Type B pancreatic cell (in vitro differentiated cells): Measurements from ENCODE around the gene RIF1. TPM values are rescaled to one million over a fixed set of nuclear protein-coding genes. Genes with fewer than 3 reads are reported as not detected.
A peak's percentile ranks its signal among the peaks of the same experiment; 100 is the strongest.
"Not testable (repeated sequence)": the region's sequence is repeated elsewhere in the genome, so short reads cannot be mapped to it uniquely, and the experiment has no call there.

Experiments
- DNase-seq: peaks from one replicate; pipeline ENCODE4 v3.0.0; 2021; ENCODE audit warnings: mixed read lengths; ENCODE audit not compliant: unreplicated experiment; ENCODE audit errors: extremely low spot score
- H3K27ac Mint-ChIP-seq: 2 replicates; pipeline ENCODE4 v1.8.0; 2021; ENCODE audit warnings: mild to moderate bottlenecking, mixed read lengths
- H3K27me3 Mint-ChIP-seq: 2 replicates; pipeline ENCODE4 v1.8.0; 2021; ENCODE audit warnings: mixed read lengths
- H3K36me3 Mint-ChIP-seq: 2 replicates; pipeline ENCODE4 v1.8.0; 2021; ENCODE audit warnings: mixed read lengths
- H3K4me1 Mint-ChIP-seq: one replicate; pipeline ENCODE4 v1.8.0; 2021; ENCODE audit warnings: mixed read lengths; ENCODE audit not compliant: unreplicated experiment
- H3K4me3 Mint-ChIP-seq: 2 replicates; pipeline ENCODE4 v1.8.0; 2021; ENCODE audit warnings: mild to moderate bottlenecking, mixed read lengths
- H3K9me3 Mint-ChIP-seq: 2 replicates; pipeline ENCODE4 v1.8.0; 2021; ENCODE audit warnings: mixed read lengths
- CTCF ChIP-seq: fragments of 200-600 bp; sonication (generic); conservative IDR thresholded peaks from 2 replicates; pipeline ENCODE4 v1.5.0; 2021; ENCODE audit warnings: antibody characterized with exemption, mild to moderate bottlenecking
- total RNA-seq: library from RNA; stranded (reverse); gene quantifications from 2 replicates; pipeline ENCODE4 v1.2.1, GENCODE V29; 2021; ENCODE audit warnings: low replicate concordance

Gene RIF1
- total RNA-seq, 1 donor from 2014 or later, result 48.7 TPM

- H3K9me3 Mint-ChIP-seq, result no peaks in the 10 kb centered on the region
- peaks cover 40% of the 10 kb centered on the region for H3K36me3 Mint-ChIP-seq
- no peaks in the 10 kb centered on the region for H3K4me1 Mint-ChIP-seq
- H3K4me3 Mint-ChIP-seq, result no peak overlapping the region
- no peak for TF ChIP-seq CTCF
- H3K27ac Mint-ChIP-seq, result no peak overlapping the region
- H3K27me3 Mint-ChIP-seq, result no peaks in the 10 kb centered on the region
- no peak for DNase-seq
Measured at GRCh38 chr2:151417650-151418049, 7.9 kb downstream of the RIF1 start.

- H3K9me3 Mint-ChIP-seq, H3K27me3 Mint-ChIP-seq, H3K27ac Mint-ChIP-seq, H3K4me1 Mint-ChIP-seq, DNase-seq, H3K4me3 Mint-ChIP-seq: not testable (repeated sequence)
- peaks cover 52% of the 10 kb centered on the region for H3K36me3 Mint-ChIP-seq
Measured at GRCh38 chr2:151421681-151422080, 12.0 kb downstream of the RIF1 start.

- TF ChIP-seq CTCF, result no peak
- Mint-ChIP-seq H3K36me3 (peaks cover 45% of the 10 kb centered on the region), H3K4me3 (no peak overlapping the region), H3K27ac (no peak overlapping the region), H3K9me3 (no peaks in the 10 kb centered on the region), H3K27me3 (no peaks in the 10 kb centered on the region), H3K4me1 (no peaks in the 10 kb centered on the region)
- DNase-seq, result no peak
Measured at GRCh38 chr2:151422917-151423439, 13.3 kb downstream of the RIF1 start.

GRCh38 chr2:151423760-151424159, 14.1 kb downstream of the RIF1 start:
- DNase-seq, result no peak
- H3K27ac Mint-ChIP-seq, result no peak overlapping the region
- peaks cover 50% of the 10 kb centered on the region for H3K36me3 Mint-ChIP-seq
- TF ChIP-seq CTCF, result no peak
- no peaks in the 10 kb centered on the region for H3K4me1 Mint-ChIP-seq
- H3K4me3 Mint-ChIP-seq, result no peak overlapping the region
- H3K27me3 Mint-ChIP-seq, result no peaks in the 10 kb centered on the region
- no peaks in the 10 kb centered on the region for H3K9me3 Mint-ChIP-seq

- peak; percentile 87 for TF ChIP-seq CTCF
Measured at GRCh38 chr2:151437630-151438029, 27.9 kb downstream of the RIF1 start.

GRCh38 chr2:151438506-151438905, 28.8 kb downstream of the RIF1 start:
- TF ChIP-seq CTCF, result no peak
- no peak for DNase-seq
- no peaks in the 10 kb centered on the region for H3K4me1 Mint-ChIP-seq
- H3K36me3 Mint-ChIP-seq, result peaks cover 16% of the 10 kb centered on the region
- no peak overlapping the region for H3K27ac Mint-ChIP-seq
- no peaks in the 10 kb centered on the region for H3K9me3 Mint-ChIP-seq
- no peak overlapping the region for H3K4me3 Mint-ChIP-seq
- H3K27me3 Mint-ChIP-seq, result no peaks in the 10 kb centered on the region

More at GRCh38 chr2:151437630-151438029, 27.9 kb downstream of the RIF1 start:
- peaks cover 17% of the 10 kb centered on the region for H3K36me3 Mint-ChIP-seq
- H3K4me3 Mint-ChIP-seq, result no peak overlapping the region
- no peaks in the 10 kb centered on the region for H3K27me3 Mint-ChIP-seq
- no peak overlapping the region for H3K27ac Mint-ChIP-seq
- no peaks in the 10 kb centered on the region for H3K9me3 Mint-ChIP-seq
- no peaks in the 10 kb centered on the region for H3K4me1 Mint-ChIP-seq
- DNase-seq, result no peak
